Effector memory CD4-positive, alpha-beta T cell (primary cell): Measurements from ENCODE around the gene TTN.

Source experiments
- DNase-seq, 3 donors: peaks; one replicate each; pipeline ENCODE4 v3.0.0-alpha.2; 2020
- H3K27ac ChIP-seq: 2 replicates; pipeline ENCODE4 v1.7.0; 2013; ENCODE audit warnings: mild to moderate bottlenecking, low read length, moderate library complexity; ENCODE audit not compliant: insufficient read depth, poor library complexity, severe bottlenecking
- H3K27me3 ChIP-seq: replicated peaks from 2 replicates; pipeline ENCODE4 v1.7.0; 2013; ENCODE audit warnings: mild to moderate bottlenecking, low read length; ENCODE audit not compliant: insufficient read depth, control insufficient read depth, poor library complexity, severe bottlenecking
- H3K36me3 ChIP-seq: 2 replicates; pipeline ENCODE4 v1.7.0; 2013; ENCODE audit warnings: mild to moderate bottlenecking, low read length, moderate library complexity; ENCODE audit not compliant: control insufficient read depth, insufficient read depth
- H3K4me1 ChIP-seq: 2 replicates; pipeline ENCODE4 v1.7.0; 2013; ENCODE audit warnings: low read length, mild to moderate bottlenecking; ENCODE audit not compliant: control insufficient read depth, insufficient read depth, poor library complexity, severe bottlenecking
- H3K4me3 ChIP-seq: 2 replicates; pipeline ENCODE4 v1.7.0; 2013; ENCODE audit warnings: low read length, low read depth, mild to moderate bottlenecking; ENCODE audit not compliant: insufficient read depth, poor library complexity, severe bottlenecking
- H3K9me3 ChIP-seq: 2 replicates; pipeline ENCODE4 v1.7.0; 2013; ENCODE audit warnings: mild to moderate bottlenecking, low read length, moderate library complexity; ENCODE audit not compliant: control insufficient read depth

Gene TTN

DNA sequence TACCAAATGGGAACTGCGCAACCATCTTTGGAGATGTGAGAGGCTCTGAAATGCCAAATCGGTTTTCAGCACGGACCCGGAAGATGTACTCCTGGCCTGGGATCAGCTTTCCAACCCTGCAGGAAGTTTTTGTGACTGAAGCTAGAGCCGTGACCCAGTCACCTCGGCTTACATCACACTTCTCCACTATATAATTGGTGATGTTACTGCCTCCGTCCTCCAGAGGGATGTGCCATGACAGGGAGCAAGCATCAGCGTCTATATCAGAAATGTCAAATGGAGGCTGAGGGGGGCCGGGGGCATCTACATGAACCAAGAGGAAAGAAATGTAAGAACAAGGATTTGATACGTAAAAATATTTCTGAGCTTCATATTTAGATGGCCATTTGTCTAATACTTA, 222.6 kb downstream of the TTN start:
- Histone ChIP-seq H3K4me3 (no peak overlapping the region), H3K4me1 (no peaks in the 10 kb centered on the region), H3K27me3 (no peaks in the 10 kb centered on the region), H3K9me3 (no peaks in the 10 kb centered on the region), H3K27ac (no peak overlapping the region), H3K36me3 (no peaks in the 10 kb centered on the region)
- DNase-seq: no peak

DNA sequence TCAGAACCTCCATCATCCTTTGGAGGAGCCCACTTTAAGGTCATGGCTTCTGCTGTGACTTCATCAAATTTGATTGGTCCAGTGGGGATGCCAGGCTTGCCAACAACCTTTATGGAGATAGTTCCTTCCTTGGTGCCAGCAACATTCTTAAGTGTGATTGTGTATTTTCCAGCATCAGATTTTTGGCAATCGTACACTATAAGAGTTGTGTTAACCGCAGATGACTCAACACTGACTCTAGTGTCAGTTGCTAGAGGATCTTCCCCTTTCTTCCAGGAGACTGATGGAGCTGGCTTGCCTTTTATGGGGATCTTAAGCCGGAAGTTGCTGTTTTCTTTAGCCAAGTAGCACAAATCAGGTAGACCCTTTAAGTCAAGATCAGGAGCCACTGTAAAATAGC, 228.2 kb downstream of the TTN start:
- H3K27me3 ChIP-seq: no peaks in the 10 kb centered on the region
- DNase-seq: no peak
- no peaks in the 10 kb centered on the region for H3K9me3 ChIP-seq
- H3K27ac ChIP-seq: no peak overlapping the region
- H3K4me3 ChIP-seq: no peak overlapping the region
- H3K4me1 ChIP-seq: no peaks in the 10 kb centered on the region
- H3K36me3 ChIP-seq: peaks cover 16% of the 10 kb centered on the region

DNA sequence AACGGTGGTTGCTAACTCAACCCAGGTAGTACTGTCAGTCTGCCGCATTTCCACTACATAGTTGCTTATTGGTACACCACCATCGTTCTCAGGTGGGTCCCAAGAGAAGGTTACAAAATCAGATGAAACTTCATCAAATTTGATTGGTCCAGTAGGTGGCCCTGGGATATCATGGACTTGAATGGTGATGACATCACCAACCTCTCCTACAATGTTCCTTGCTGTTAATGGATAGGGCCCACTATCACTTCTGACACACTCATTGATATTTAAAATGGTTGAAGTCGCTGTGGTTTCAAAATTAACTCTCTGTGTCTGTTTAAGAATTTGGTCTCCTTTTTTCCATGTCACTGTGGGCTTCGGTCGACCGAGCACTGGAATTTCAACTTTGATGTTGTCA, 232.4 kb downstream of the TTN start:
- no peak overlapping the region for H3K4me3 ChIP-seq
- no peak for DNase-seq
- H3K4me1 ChIP-seq: no peaks in the 10 kb centered on the region
- H3K9me3 ChIP-seq: no peaks in the 10 kb centered on the region
- H3K27ac ChIP-seq: no peak overlapping the region
- no peaks in the 10 kb centered on the region for H3K27me3 ChIP-seq
- H3K36me3 ChIP-seq: peaks cover 16% of the 10 kb centered on the region

DNA sequence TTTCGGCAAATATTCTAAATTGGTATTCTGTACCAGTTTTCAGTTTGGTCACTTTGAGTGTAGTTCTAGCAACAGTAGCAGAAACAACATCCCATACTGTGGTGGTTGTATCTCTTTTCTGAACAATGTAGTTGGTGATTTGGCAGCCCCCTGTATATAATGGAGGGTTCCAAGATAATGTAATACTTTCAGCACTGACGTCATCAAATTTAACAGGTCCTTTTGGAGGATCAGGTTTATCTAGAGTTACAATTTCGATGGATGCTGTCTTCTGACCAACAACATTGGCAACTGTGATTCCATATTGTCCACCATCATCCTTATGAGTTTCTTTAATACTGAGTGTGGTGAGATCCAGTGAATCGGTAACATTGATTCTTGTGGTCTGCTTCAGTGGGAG, 239.0 kb downstream of the TTN start:
- Histone ChIP-seq H3K27ac (no peak overlapping the region), H3K4me1 (no peaks in the 10 kb centered on the region), H3K36me3 (no peaks in the 10 kb centered on the region), H3K27me3 (no peaks in the 10 kb centered on the region), H3K4me3 (no peak overlapping the region), H3K9me3 (no peaks in the 10 kb centered on the region)
- DNase-seq: no peak

DNA sequence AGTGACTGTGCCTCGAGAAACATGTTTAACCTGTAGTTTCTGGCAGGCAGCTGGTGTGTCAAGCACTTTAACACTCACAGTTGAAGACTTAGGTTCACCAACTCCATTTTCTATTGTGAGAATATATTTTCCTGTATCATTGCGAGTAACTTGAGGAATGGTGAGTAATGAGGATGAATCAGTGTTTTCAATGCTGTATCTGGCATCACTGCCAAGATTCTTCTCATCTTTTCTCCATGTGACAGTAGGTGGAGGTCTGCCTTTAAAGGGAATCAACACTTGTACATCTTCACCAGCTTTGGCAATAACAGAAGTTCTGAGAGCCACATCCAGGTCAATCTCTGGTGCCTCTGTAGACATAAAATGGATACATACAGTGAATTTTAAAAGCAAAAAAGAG, 254.2 kb downstream of the TTN start:
- Histone ChIP-seq H3K9me3 (no peaks in the 10 kb centered on the region), H3K27ac (no peak overlapping the region), H3K4me3 (no peak overlapping the region), H3K36me3 (no peaks in the 10 kb centered on the region), H3K4me1 (no peaks in the 10 kb centered on the region), H3K27me3 (no peaks in the 10 kb centered on the region)
- DNase-seq: no peak

DNA sequence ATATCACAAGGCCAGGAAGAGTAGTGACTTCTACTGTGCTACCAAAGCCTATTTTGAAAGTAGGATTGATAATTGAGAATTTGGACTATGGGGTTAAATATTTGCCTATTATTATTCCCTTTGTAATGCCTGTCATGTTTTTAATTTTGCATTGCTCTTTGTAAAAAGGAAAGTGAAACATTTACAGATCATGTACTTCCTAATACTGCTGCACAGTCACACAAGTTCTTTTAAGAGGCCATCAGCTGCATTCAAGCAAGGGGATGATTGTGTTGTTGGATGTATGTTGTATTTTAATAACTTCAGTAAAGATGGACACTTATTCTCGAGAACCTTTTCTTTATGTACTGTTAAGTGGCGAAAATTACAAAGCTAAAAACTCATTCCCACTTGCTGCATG, 256.9 kb downstream of the TTN start:
- Histone ChIP-seq H3K27ac (no peak overlapping the region), H3K4me1 (no peaks in the 10 kb centered on the region), H3K27me3 (no peaks in the 10 kb centered on the region), H3K4me3 (no peak overlapping the region), H3K36me3 (no peaks in the 10 kb centered on the region), H3K9me3 (no peaks in the 10 kb centered on the region)
- DNase-seq: no peak

DNA sequence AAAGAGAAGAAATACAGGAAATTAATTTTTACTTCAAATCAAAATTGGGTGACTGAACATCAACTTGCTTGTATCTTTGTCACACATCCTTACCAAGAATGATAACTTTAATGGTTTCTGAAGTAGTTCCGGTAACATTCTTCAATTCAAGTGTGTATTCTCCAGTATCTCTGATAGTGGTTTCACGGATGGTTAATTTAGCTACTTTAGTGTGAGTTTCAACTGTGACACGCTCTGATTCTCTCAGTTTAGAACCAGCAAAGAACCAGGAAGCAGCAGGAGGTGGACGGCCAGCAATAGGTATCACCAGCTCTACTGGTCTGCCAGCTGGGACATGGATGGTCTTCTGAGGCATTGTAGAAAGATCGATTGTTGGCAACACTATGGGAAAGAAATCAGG, 264.7 kb downstream of the TTN start:
- no peak overlapping the region for H3K4me3 ChIP-seq
- no peaks in the 10 kb centered on the region for H3K27me3 ChIP-seq
- peaks cover 24% of the 10 kb centered on the region for H3K36me3 ChIP-seq
- no peaks in the 10 kb centered on the region for H3K4me1 ChIP-seq
- no peak overlapping the region for H3K27ac ChIP-seq
- H3K9me3 ChIP-seq: no peaks in the 10 kb centered on the region
- no peak for DNase-seq

DNA sequence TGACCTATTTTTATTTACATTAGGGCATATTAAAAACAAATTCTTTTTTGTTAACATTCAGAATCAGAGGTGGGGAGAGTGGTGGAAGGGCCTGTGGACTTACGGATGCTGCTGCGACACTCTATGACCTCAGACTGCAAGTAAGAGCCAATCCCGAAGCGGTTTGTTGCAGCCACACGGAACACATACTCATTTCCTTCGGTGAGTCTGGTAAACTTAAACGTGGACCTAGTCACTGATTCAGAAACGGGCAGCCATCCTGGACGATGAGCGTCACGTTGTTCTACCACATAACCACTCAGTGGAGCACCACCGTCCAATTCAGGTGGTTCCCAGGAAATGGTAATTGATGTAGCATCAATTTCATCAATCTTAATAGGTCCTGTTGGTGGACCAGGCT, 265.1 kb downstream of the TTN start:
- Histone ChIP-seq H3K9me3 (no peaks in the 10 kb centered on the region), H3K27ac (no peak overlapping the region), H3K36me3 (peaks cover 27% of the 10 kb centered on the region), H3K4me3 (no peak overlapping the region), H3K27me3 (no peaks in the 10 kb centered on the region), H3K4me1 (no peaks in the 10 kb centered on the region)
- DNase-seq: no peak

DNA sequence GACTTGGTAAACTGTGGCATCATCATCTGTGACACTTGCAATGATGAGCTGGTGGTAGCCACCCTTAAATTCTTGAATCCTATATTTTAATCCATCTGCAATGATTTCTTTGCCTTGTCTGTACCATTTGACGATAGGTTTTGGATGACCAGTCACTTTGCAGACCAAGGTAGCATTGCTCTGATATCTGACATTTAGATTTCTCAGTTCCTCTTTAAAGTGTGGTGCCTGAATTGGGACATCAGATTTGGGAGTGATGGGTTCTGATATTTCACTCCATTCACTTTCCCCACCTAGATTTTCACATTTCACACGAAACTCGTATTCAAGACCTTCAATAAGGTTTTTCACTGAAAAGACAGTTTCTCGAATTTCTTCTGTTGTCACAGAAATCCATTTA, 271.2 kb downstream of the TTN start:
- H3K36me3 ChIP-seq: peaks cover 23% of the 10 kb centered on the region

DNA sequence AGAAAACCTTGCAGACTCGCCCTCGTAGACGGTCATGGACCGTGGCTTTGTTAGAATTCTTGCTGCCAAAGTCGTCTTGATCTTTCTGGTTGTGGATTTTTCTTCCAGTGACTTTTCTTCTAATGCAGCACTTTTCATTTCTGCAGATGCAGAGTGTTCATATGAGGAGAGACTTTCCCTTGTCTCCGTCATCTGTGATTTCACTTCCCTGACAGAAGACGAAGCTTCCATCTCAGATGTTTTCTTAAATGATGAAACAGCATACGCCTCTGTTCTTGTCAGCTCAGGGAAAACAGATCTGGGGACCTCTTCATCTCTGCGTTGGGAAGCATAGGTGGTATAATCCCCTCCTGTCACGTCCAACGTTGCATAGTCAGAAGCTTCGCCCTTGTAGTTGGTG, 276.1 kb downstream of the TTN start:
- DNase-seq: no peak
- Histone ChIP-seq H3K27me3 (no peaks in the 10 kb centered on the region), H3K27ac (no peak overlapping the region), H3K4me1 (no peaks in the 10 kb centered on the region), H3K36me3 (peaks cover 8% of the 10 kb centered on the region), H3K9me3 (no peaks in the 10 kb centered on the region), H3K4me3 (no peak overlapping the region)

More for the DNA sequence above, 271.2 kb downstream of the TTN start:
- H3K27me3 ChIP-seq: no peaks in the 10 kb centered on the region
- no peak for DNase-seq
- no peak overlapping the region for H3K4me3 ChIP-seq
- H3K4me1 ChIP-seq: no peaks in the 10 kb centered on the region
- no peak overlapping the region for H3K27ac ChIP-seq
- H3K9me3 ChIP-seq: no peaks in the 10 kb centered on the region

DNA sequence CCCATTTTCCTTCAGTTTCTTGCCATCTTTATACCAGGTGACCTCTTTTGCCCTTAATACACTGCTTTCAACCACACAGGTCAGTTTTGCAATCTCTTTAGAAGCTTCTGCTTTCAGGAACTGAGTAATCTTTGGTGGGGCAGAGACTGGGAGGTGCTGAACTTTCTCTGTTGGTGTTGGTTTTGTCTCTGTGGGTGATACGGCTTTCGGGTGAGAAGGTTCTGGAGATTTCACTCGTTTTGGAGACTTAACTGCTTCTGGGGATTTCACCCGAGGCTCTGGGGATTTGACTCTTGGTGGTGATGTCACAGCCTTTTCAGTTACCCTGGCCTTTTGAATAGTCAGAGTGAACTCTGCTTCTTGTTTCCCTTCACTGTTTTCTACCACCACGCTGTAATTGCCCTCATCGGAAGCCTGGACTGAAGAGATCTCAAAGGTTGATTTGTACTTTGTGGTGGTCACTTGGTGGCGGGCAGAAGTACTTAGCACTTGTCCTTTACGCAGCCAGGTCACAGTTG, 276.5 kb downstream of the TTN start:
- H3K27ac ChIP-seq: no peak overlapping the region
- no peak for DNase-seq
- no peak overlapping the region for H3K4me3 ChIP-seq
- no peaks in the 10 kb centered on the region for H3K27me3 ChIP-seq
- H3K36me3 ChIP-seq: peaks cover 8% of the 10 kb centered on the region
- H3K4me1 ChIP-seq: no peaks in the 10 kb centered on the region
- H3K9me3 ChIP-seq: no peaks in the 10 kb centered on the region
